Gastrocnemius medialis (tissue), 4 donors: Measurements from ENCODE around the gene CLEC18C.
"Not testable (repeated sequence)": the region's sequence is repeated elsewhere in the genome, so short reads cannot be mapped to it uniquely, and the experiment has no call there.

Experiments
- CTCF ChIP-seq, 5 experiments: fragments of 450-650 bp in 3 of 5; fragments of 200-600 bp in 2 of 5; sonication (generic) in 2 of 5; IDR thresholded peaks in 4 of 5; conservative IDR thresholded peaks in 1 of 5; 1 replicate in 4 of 5; 2 replicates in 1 of 5; pipeline ENCODE4 v1.5.1; 2016 to 2019; ENCODE audit warnings: antibody characterized with exemption in 5 of 5, mild to moderate bottlenecking in 3 of 5, moderate library complexity in 3 of 5
- POLR2A ChIP-seq, 2 donors: fragments of 450-650 bp; IDR thresholded peaks; one replicate each; pipeline ENCODE4 v1.6.1; 2017; ENCODE audit warnings: antibody characterized with exemption in 2 of 2, mild to moderate bottlenecking in 2 of 2, moderate library complexity in 2 of 2

GRCh38 chr16:70187858-70188607 is 14.4 kb downstream of the CLEC18C start:
- TF ChIP-seq CTCF (IDR thresholded peaks at IDR 0.05 in 4 of 5, conservative IDR thresholded peaks at IDR 0.05 in 1 of 5); POLR2A (IDR thresholded peaks at IDR 0.05): not testable (repeated sequence)
